ENCODE results near the gene TREML4.

Gene TREML4, protein sequence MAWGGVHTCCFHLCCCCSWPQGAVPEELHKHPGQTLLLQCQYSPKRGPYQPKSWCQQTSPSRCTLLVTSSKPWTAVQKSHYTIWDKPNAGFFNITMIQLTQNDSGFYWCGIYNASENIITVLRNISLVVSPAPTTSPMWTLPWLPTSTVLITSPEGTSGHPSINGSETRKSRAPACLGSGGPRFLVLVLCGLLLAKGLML

DNA sequence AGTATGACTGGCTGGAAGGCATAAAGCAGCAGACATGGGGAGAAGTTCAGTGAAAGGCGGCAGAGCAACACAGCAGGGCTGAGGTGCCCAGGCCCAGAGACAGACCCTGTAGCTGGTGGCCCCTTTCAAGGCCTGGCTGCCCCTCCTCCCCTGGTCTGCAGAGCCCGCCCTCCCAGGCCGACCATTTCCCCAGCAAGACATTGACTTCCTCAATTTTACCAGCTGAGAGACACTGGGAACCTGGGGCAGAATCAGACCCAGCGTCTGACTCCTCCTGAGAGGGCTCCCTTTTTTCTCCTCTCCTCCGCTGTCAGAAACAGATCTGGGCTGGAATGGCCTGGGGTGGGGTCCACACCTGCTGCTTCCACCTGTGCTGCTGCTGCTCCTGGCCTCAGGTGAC lies at the start of gene TREML4:
Gene TREML4 (plus strand): TSS at position 254 of the 400 bp plus-strand sequence. CDS start 79 bp downstream, at position 333.
- H3K4me3 ChIP-seq (replicated peaks in 1 of 2; ENCODE audit: low read depth in 2 of 2, low read length in 2 of 2), result no peak within 1 kb of the TSS
- no peak for DNase-seq (ENCODE audit: low read depth in 2 of 2)

DNA sequence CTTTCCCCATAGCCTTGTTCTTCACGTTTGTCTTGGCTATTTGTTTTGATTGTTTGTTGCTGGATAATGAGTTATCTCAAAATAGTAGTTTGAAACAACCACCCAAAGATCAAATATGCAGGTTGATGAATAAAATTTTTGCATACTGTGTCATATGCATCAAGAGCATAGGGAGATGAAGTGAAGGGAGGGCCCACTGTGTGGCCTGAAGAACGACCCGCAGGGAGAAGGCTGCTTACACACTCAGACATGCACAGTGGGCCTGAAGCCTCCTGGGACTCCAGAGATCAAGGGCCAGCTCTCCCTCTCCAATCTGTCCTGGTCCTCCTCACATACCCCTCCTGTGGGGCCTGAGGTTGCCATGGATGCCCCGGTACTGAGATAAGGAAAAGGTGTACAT lies 49.0 kb upstream of the TREML4 start:
- no peak for DNase-seq (ENCODE audit: low read depth in 2 of 2)
- TF ChIP-seq, protein P1, sequence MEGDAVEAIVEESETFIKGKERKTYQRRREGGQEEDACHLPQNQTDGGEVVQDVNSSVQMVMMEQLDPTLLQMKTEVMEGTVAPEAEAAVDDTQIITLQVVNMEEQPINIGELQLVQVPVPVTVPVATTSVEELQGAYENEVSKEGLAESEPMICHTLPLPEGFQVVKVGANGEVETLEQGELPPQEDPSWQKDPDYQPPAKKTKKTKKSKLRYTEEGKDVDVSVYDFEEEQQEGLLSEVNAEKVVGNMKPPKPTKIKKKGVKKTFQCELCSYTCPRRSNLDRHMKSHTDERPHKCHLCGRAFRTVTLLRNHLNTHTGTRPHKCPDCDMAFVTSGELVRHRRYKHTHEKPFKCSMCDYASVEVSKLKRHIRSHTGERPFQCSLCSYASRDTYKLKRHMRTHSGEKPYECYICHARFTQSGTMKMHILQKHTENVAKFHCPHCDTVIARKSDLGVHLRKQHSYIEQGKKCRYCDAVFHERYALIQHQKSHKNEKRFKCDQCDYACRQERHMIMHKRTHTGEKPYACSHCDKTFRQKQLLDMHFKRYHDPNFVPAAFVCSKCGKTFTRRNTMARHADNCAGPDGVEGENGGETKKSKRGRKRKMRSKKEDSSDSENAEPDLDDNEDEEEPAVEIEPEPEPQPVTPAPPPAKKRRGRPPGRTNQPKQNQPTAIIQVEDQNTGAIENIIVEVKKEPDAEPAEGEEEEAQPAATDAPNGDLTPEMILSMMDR (IDR thresholded peaks at IDR 0.05; ENCODE audit: low read depth, low read length), result no peak

More for the DNA sequence above, at the start of gene TREML4:
- TF ChIP-seq, protein P1 (IDR thresholded peaks at IDR 0.05; ENCODE audit: low read depth, low read length), result no peak

DNA sequence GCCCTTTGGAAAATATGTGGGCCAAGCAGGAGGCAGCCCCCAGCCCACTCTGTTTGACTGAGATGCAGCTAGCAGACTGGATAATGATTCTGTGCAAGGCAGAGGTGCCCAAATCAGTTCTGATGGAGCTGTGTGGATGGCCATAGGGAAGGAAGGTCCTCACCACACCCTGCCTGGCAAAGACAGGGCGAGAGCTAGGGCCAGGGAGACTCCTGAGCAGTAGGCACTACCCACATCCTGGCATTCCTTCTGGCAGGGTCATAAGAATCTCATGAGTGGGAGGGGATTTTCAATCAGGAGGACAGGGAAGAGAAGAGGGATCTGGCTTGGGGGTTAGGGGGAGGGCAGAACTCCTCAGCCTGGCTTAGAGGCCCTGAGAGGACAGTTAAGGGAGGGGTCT lies 46.6 kb upstream of the TREML4 start:
- DNase-seq (ENCODE audit: low read depth in 2 of 2), result no peak
- no peak overlapping the region for H3K4me3 ChIP-seq (replicated peaks in 1 of 2; ENCODE audit: low read depth in 2 of 2, low read length in 2 of 2)
- TF ChIP-seq, protein P1 (IDR thresholded peaks at IDR 0.05; ENCODE audit: low read depth, low read length), result no peak

More for the DNA sequence above, 49.0 kb upstream of the TREML4 start:
- H3K4me3 ChIP-seq (replicated peaks in 1 of 2; ENCODE audit: low read depth in 2 of 2, low read length in 2 of 2), result no peak overlapping the region

DNA sequence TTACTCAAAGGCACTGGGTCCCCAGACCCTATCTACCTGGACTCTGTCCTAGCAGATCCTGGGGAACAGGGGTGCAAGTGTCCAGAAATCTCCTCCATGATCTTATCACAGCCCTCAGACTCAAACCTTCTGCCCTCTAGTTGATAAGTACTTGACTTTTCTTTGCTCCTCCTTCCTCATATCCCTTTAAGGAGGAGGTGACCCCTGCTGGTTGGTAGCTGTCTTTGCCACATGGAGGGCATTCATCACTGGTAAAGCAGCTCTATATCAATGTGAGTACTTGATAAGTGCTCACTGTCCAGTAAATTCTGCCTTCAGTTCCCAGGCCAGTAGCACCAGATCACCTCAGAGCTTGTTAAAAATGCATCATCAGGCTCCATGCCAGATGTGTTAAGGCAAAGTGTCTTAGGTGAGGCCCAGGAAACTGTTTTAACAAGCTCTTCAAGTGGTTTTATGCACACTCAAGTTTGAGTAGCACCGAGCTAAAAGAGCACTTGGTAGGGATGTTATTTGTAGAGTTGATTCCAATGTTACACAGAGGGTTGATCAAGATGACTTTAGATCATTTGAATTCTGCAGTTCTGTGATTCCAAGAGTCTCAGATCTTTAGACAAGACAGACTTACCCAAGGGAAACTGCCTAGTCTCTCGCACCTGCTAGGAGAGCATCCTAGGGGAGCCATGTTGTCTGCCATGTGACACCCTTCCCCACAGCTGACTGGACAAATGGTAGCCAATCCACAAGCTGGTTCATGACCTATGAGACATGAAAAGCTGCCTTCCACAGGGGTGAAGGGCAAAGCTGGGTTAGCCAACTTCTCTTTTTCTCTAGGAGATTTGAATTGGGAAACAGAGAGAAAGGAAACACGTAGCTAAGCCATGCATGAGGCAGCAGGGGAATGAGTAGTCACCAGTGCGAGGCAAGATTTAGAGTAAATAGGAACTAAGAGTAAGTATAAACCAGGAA lies 45.8 kb upstream of the TREML4 start:
- DNase-seq (ENCODE audit: low read depth in 2 of 2), result peak; percentile 66 to 72
- TF ChIP-seq, protein P1 (IDR thresholded peaks at IDR 0.05; ENCODE audit: low read depth, low read length), result peak; percentile 72
- H3K4me3 ChIP-seq (replicated peaks in 1 of 2; ENCODE audit: low read depth in 2 of 2, low read length in 2 of 2), result no peak overlapping the region

GRCh38 chr6:41184761-41185160 lies 43.4 kb upstream of the TREML4 start:
- TF ChIP-seq, protein P1 (IDR thresholded peaks at IDR 0.05; ENCODE audit: low read depth, low read length), result no peak
- H3K4me3 ChIP-seq (replicated peaks in 1 of 2; ENCODE audit: low read depth in 2 of 2, low read length in 2 of 2), result no peak overlapping the region
- no peak for DNase-seq (ENCODE audit: low read depth in 2 of 2)

DNA sequence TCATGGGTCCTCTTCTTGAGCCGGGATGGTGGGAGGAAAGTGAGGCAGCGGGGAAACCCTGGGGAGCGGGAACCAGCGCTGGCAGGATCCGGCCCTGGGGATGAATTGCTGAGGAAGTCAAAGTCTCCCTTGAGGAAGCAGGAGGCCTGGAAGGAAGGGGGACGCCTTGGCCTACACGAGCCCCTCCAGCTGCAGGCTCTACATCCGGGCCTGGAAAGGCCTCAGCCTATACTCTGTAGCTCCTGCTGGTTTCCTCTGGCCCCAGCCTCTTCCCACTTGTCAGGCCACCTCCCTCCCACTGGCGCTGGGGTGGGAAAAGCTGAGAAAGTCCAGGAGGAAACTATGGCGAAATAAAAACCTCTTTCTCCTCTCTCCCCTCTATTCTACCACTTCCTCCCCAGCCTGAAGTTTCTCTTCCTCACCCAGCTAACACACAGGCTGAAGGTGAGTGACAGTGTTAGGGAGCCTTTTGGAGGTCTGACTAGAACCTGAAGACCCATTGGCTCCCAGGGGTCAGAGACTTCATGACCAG lies 42.1 kb upstream of the TREML4 start:
- TF ChIP-seq, protein P1 (IDR thresholded peaks at IDR 0.05; ENCODE audit: low read depth, low read length), result no peak
- H3K4me3 ChIP-seq (replicated peaks in 1 of 2; ENCODE audit: low read depth in 2 of 2, low read length in 2 of 2), result no peak overlapping the region
- no peak for DNase-seq (ENCODE audit: low read depth in 2 of 2)
